Femur (tissue), 1 donor: ENCODE measurements around the gene PRRT3.

Experiments used
- DNase-seq: peaks from one replicate; pipeline ENCODE4 v3.0.0-alpha.2; 2017

PRRT3 gene

GRCh38 chr3:9951962-9952805 is at the start of gene PRRT3:
PRRT3 (minus strand) TSS chr3:9952408; CDS start chr3:9950115, 2,293 bp downstream.
- peak; percentile 43 for DNase-seq

DNA sequence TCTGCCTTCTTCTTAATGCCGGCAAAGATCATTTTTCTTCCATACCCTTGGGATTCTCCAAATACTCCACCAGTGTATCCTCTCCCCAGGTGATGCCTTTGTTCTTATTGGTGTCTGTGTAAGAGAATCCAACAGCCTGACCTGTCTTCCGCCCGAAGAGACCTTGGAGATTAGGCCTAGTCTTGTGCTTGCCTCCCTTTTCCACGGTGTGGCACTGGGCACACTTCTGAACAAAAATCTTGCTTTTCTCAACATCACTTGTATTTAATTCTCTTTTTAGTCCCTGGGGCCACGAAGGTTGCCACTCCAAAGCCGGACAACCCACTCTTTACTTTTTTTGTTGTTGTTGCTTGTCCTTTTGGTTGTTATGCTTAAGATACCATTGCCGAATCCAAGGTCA is 48.5 kb upstream of the PRRT3 start:
- DNase-seq, result no peak

- no peak for DNase-seq
Measured at GRCh38 chr3:9994086-9994844, 42.1 kb upstream of the PRRT3 start.

DNA sequence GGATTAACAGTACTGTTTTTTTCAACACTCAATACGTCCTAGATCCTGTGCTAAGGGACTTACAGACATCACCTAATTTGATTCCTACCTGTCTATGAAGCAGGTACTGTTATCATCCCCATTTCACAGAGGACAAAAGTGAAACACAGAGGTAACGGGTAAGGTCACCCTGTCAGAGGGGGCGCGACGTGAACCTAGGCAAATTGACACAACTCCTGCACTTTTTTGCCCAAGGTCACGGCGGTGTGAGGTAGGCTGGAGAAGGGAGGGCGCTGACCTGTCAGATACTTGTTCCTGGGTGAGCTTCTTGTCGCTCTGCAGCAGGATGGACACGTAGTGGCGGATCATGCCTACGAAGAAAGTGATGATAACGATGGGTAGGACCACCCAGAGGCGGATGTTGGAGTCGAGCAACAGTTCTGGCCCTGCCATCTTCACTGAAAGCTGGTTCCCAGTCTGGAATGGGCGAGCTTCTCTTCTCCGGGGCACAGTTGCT is 34.1 kb upstream of the PRRT3 start:
- DNase-seq, result no peak

- no peak for DNase-seq
Measured at GRCh38 chr3:9980251-9980650, 28.0 kb upstream of the PRRT3 start.

DNA sequence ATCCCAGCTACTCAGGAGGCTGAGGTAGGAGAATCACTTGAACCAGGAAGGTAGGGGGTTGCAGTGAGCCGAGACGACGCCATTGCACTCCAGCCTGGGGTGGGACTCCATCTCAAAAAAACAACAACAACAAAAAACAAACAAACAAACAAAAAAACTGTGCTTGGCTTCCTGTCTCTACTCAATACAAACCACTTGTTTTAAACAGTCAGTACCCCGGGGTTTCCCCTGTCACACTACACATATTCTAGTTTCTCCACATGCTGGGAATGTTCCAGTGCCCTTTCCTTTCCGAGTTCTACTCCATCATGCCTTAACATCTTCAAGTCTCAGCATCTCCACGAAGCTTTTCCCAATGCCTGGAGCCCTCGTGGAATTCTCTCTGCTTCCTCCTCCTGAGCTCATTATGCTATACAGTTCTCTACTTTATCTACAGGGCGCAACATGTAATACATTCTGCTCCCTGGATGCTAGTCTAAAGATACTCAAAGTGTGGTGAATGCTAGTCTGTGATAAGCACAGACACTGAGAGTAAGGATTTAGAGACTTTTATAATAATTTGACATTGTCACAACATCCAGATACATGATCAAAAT is 26.6 kb upstream of the PRRT3 start:
- DNase-seq, result no peak

DNA sequence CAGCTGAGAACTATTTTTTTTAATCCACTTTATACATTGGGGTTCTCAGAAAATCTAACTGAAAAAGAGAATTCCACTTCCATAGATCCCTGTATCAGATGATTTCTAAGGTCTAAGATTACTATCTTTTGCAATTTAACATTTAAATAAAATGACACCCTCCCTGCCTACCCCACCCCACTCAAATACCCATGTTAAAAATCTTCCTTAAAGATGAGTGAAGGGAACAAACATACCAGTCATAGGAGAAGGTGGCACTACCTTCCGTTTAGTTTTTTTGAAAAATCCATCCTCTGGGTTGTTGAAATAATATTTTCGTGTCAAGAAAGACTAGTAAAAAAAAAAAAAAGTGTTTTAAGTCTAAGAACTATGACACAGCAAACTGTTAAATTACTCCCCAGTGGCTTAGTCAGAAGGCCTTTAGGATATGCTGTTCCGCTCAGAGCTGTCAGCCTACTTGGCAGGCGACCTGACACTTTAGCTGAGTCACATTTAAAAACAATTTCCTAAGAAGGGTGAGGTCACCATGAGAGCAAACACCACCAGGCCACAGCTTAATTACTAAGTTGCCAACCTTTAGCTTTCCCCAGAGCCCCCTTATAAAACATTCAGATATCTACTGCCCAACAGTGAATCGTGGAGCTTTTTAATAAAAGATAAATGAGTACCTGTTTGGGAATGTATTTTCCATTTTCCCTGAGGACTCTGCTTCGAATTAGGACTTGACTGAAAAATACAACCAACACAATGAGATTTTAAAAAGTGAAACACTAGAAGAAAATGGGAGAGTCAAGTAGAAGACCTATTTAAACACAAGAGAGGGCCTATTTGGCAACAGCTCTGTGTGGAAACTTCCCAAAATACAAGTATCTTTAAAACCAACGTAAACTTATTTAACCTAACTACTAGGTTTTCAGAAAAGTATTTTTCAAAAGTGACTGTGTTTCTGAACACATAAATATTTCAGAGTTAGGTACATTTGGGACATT is 24.8 kb upstream of the PRRT3 start:
- peak; percentile 40 for DNase-seq

- DNase-seq, result no peak
Measured at GRCh38 chr3:9970020-9970652, 17.9 kb upstream of the PRRT3 start.

DNA sequence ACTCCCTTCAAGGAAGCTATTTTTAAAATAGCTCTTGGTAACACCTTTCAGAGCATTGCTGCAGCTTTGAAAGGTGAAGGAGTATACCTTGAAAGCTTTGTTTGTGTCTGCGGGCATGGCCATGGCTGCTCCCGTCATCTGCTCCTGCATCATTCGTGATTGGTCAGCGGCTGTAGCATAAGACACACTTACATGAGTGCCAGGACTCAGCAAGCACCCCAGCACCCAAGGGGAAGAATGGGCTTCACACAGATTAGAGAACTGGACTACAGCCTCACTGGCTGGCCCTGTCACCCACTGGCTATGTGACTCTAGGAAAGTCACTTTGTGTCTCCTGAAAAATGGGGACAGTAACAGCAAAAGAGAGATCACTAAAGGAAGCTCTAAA is 17.4 kb upstream of the PRRT3 start:
- no peak for DNase-seq

DNA sequence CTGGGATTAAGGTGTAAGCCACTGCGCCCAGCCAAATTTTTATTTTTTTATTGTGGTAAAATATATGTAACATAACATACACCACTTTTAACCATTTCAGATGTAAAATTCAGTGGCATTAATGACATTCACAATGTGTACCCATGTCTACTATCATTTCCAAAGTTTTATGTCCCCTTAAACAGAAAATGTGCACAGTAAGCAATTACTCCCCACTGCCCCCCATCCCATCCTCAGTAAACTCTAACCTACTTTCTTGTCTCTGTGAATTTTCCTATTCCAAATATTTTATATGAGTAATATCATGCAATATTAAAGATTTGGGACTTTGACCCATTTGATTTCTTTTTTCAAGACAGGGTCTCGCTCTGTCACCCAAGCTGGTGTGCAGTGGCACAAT is 14.6 kb upstream of the PRRT3 start:
- DNase-seq, result no peak

DNA sequence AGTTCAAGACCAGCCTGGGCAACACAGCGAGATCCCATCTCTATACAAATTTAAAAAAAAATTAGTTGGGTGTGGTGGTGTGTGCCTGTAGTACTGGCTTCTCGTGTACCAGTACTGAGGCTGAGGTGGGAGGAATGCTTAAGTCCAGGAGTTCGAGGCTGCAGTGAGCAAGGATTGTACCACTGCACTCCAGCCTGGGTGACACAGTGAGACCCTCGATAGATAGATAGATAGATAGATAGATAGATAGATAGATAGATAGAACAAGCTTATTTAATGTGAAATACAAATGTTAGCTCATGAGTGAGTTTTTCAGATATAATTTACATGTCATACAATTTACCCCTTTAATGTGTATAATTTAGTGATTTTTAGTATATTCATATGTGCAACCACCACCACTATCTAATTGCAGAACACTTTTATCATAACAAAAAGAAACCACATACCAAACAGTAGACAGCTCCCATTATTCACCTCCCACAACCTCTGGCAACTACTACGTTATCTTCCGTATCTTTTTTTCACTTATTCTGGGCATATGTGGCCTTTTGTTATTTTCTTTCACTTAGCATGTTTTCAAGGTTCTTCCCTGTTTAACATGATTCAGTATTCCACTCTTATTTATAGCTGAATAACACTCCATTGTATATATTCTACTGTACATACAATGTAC is 13.1 kb upstream of the PRRT3 start:
- no peak for DNase-seq

DNA sequence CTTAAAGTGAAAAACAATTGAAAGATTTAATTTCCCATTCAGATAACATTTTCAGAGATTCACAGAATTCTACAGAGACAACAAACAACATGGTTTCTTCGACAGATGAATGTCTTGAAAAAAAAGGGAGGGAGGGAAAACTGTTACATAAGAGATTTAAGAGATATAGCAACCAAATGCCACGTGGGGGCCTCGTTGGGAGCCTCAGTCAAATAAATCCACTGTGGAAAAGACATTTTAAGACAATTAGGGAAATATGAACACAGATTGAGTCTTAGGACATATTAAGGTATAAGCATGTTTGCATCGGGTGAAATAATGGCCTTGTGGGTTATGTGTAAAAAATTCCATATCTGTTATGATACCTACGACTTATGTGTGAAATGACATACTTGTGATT is 5.0 kb upstream of the PRRT3 start:
- DNase-seq, result no peak

GRCh38 chr3:9955611-9956352 is 3.6 kb upstream of the PRRT3 start:
- DNase-seq, result no peak

- no peak for DNase-seq
Measured at GRCh38 chr3:9955067-9955502, 2.9 kb upstream of the PRRT3 start.

GRCh38 chr3:9951598-9951961 is 628 bp downstream of the PRRT3 start:
- no peak for DNase-seq

DNA sequence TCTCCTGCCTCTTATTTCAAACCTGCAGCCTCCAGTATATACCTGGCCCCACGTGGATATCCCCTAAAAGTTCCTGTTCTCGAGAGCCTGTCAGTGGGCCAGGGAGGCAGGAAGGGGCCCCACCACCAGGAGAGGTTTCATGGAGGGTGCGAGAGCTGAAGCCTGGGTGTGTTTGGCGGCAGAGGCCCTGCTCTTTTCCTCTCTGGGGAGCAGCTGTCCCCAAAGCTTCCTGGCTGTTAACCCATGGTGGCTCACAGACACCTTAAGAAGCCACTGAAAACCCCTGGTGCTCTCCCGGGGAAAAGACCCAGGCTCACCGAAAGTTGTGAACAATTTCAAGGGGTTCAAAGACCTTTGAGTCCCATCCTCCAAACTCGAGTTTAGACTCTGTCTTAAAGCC is 1.1 kb downstream of the PRRT3 start:
- no peak for DNase-seq

DNA sequence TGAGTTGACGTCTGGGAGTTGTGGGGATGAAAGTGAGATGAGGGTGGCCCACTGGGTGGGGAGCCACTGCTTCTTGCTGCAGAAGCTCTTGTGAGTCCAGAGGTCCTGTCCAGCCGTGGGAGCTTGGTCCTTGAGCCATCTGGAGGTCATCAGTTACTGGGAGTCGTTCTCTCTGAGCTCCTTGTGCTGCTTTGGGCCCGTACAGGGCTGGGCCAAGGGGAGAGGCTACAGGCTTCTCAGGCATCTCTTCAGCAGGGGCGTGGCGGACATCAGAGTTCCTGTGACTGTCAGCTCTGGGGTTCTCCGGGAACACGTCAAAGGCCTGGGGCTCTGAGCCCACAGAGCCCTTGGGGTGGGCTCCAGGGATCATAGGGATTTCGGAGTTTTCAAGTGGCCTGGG is 2.6 kb downstream of the PRRT3 start:
- no peak for DNase-seq

DNA sequence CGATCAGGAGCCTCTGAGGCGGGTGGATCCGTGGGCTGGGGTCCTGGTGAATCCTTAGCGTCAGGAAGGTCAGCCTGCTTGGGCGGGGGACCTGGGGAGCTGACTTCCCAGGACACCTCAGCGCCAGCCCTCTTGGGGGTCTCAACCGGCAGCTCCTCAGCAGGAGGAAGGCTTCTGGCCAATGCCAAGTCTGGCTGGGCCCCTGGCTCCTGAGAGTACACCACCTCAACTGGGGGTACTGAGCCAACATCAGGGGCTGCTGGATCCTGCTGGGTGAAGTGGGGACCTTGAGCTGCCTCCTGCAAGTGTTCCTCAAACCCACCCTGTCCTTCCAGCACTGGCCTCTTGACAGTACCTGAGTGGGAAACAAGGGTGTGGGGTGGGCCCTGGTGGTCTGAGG is 3.1 kb downstream of the PRRT3 start:
- no peak for DNase-seq

- no peak for DNase-seq
Measured at GRCh38 chr3:9948586-9948985, 3.6 kb downstream of the PRRT3 start.
